Suprapubic skin (tissue), 4 donors: ENCODE data around the gene CRAT.

Source experiments
- POLR2A ChIP-seq, 2 donors: fragments of 450-650 bp; IDR thresholded peaks; one replicate each; pipeline ENCODE4 v1.6.1; 2017; ENCODE audit warnings: antibody characterized with exemption in 2 of 2, mild to moderate bottlenecking in 2 of 2, moderate library complexity in 2 of 2
- POLR2AphosphoS5 ChIP-seq, 3 donors: sonication (generic); formaldehyde crosslinking; IDR thresholded peaks; one replicate each; pipeline ENCODE4 v1.6.1; 2017; ENCODE audit warnings: antibody characterized with exemption in 3 of 3
- TF ChIP-seq, protein P1 (sequence below), 2 donors: fragments of 200-600 bp in 1 of 2; fragments of 450-650 bp in 1 of 2; sonication (generic) in 1 of 2; IDR thresholded peaks; one replicate each; pipeline ENCODE4 v1.5.1; 2016 to 2019; ENCODE audit warnings: antibody characterized with exemption in 2 of 2, mild to moderate bottlenecking in 1 of 2, moderate library complexity in 1 of 2

DNA sequence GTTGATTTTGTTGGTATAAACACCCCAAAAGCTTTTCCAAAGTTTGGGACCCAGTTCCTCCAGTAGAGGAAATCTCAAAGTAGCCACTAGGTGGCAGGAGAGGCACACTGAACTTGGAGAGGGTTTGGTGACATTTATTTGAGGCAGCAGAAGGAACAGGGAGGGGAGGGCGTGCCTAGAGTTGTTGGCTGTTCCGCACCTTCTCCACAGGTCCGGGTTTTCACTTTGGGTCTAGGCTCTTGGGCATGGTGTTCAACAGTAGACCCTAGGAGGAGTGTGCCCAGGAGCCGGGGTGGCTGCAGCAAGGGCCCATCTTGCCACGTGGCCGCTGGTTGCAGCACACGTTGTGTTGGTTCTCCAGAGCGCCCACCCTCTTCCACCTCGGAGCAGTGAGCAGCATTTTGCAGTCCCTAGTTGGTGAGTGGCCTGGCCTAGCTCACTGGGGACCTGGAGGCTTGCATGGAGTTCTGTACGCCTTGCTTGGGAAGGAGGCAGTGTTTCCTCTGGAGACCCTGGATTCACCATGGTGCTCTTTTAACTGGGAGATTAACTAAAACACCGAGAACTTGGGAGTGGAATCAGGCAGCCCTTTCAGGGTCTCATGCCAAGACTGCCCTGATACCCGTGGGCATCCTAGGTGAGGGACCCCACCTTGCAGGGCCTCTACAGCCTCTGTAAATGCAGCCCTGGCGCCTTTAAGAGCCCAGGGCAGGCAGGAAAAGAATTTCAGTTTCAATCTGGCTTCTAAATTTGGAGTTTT lies 28.8 kb upstream of the CRAT start:
- TF ChIP-seq POLR2A (IDR thresholded peaks at IDR 0.05) (no peak), POLR2AphosphoS5 (IDR thresholded peaks at IDR 0.05) (peak in 1 of 3 donors; percentile 43)
- TF ChIP-seq, protein P1, sequence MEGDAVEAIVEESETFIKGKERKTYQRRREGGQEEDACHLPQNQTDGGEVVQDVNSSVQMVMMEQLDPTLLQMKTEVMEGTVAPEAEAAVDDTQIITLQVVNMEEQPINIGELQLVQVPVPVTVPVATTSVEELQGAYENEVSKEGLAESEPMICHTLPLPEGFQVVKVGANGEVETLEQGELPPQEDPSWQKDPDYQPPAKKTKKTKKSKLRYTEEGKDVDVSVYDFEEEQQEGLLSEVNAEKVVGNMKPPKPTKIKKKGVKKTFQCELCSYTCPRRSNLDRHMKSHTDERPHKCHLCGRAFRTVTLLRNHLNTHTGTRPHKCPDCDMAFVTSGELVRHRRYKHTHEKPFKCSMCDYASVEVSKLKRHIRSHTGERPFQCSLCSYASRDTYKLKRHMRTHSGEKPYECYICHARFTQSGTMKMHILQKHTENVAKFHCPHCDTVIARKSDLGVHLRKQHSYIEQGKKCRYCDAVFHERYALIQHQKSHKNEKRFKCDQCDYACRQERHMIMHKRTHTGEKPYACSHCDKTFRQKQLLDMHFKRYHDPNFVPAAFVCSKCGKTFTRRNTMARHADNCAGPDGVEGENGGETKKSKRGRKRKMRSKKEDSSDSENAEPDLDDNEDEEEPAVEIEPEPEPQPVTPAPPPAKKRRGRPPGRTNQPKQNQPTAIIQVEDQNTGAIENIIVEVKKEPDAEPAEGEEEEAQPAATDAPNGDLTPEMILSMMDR (IDR thresholded peaks at IDR 0.05): peak; percentile 85 to 97
